Measurements from ENCODE around the gene ASPHD1.
A peak's percentile ranks its signal among the peaks of the same experiment; 100 is the strongest.

The ASPHD1 gene

DNA sequence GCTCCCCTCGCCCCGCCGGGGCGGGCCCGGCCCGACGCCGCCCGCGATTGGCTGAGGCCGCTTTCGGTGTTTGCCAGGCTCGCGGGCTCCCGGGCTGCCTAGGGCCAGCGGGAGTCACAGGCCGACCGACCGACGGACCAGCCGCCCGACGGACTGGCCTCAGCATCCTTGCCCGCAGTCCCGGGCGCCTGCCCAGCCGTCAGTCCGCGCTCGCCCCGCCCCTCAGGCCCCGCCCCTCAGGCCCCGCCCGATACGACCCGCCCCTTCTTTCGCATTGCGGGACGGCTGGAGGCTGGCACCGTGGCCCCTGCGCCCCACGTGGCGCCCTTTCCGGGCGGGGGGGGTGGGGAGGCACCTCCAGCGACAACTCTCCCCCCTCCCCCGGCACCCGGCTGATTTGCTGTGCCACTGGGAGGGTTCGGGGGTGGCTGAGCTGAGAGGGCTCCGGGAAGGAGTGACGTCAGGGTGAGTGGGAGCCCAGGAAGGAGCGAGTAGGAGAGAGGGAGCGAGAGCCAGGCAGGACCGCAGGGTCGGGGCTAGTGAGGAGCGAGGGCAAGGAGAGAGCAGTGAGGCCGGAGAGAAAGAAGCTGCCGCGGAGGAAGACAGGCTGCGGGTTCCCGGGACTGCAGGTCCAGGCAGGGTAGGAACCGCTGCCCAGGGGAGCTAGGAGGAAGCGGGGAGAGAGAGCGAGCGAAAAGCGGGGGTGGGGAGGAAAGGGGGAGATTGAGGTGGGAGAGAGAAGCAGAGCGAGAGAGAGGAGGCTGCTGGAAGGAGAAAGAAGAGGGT lies at the start of gene ASPHD1:
Gene ASPHD1, plus strand, starts transcription at position 387 of the 786 bp plus-strand sequence. CDS start 484 bp downstream, outside the sequence.
- peak; percentile 84 to 91 for DNase-seq (ENCODE audit: low read depth in 1 of 2, low spot score in 1 of 2)
- in situ Hi-C loops (cut with HindIII; ENCODE audit: low pct_unique_long_range_greater_than_20kb, low sequenced_read_pairs): no loop called here
- TF ChIP-seq JUND (IDR thresholded peaks at IDR 0.05; ENCODE audit: low read depth): no peak

DNA sequence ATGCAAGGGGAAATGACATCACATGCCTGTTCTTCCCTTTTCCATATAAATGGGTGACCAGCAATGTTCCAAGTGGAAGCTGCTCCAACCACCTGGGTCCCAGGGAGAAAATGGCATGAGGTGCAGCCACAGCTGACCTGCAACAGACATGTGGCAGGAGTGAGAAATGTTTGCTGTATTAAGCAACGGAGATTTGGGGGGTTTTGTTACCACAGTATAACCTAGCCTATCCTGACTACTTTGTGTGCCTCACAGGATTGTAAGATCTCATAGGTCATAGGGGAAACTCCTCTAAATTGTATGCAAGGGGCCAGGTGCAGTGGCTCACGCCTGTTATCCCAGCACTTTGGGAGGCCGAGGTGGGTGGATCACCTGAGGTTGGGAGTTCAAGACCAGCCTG lies 49.3 kb upstream of the ASPHD1 start:
- in situ Hi-C loops (cut with HindIII; ENCODE audit: low pct_unique_long_range_greater_than_20kb, low sequenced_read_pairs): no loop called here
- TF ChIP-seq JUND (IDR thresholded peaks at IDR 0.05; ENCODE audit: low read depth): no peak

GRCh38 chr16:29852654-29853053 lies 47.6 kb upstream of the ASPHD1 start:
- no peak for DNase-seq (ENCODE audit: low read depth in 1 of 2, low spot score in 1 of 2)
- TF ChIP-seq JUND (IDR thresholded peaks at IDR 0.05; ENCODE audit: low read depth): no peak
- in situ Hi-C loops (cut with HindIII; ENCODE audit: low pct_unique_long_range_greater_than_20kb, low sequenced_read_pairs): no loop called here

More for the DNA sequence above, 49.3 kb upstream of the ASPHD1 start:
- no peak for DNase-seq (ENCODE audit: low read depth in 1 of 2, low spot score in 1 of 2)

- in situ Hi-C loops (cut with HindIII; ENCODE audit: low pct_unique_long_range_greater_than_20kb, low sequenced_read_pairs): no loop called here
- no peak for DNase-seq (ENCODE audit: low read depth in 1 of 2, low spot score in 1 of 2)
- no peak for TF ChIP-seq JUND (IDR thresholded peaks at IDR 0.05; ENCODE audit: low read depth)
These were observed 45.7 kb upstream of the ASPHD1 start for GRCh38 chr16:29854520-29855100.

GRCh38 chr16:29857133-29857760 lies 43.0 kb upstream of the ASPHD1 start:
- DNase-seq (ENCODE audit: low read depth in 1 of 2, low spot score in 1 of 2): no peak
- TF ChIP-seq JUND (IDR thresholded peaks at IDR 0.05; ENCODE audit: low read depth): no peak
- in situ Hi-C loops (cut with HindIII; ENCODE audit: low pct_unique_long_range_greater_than_20kb, low sequenced_read_pairs): no loop called here

GRCh38 chr16:29858149-29858849 lies 42.0 kb upstream of the ASPHD1 start:
- TF ChIP-seq JUND (IDR thresholded peaks at IDR 0.05; ENCODE audit: low read depth): no peak
- in situ Hi-C loops (cut with HindIII; ENCODE audit: low pct_unique_long_range_greater_than_20kb, low sequenced_read_pairs): no loop called here
- DNase-seq (ENCODE audit: low read depth in 1 of 2, low spot score in 1 of 2): no peak

- no peak for DNase-seq (ENCODE audit: low read depth in 1 of 2, low spot score in 1 of 2)
- in situ Hi-C loops (cut with HindIII; ENCODE audit: low pct_unique_long_range_greater_than_20kb, low sequenced_read_pairs): no loop called here
- no peak for TF ChIP-seq JUND (IDR thresholded peaks at IDR 0.05; ENCODE audit: low read depth)
These were observed 41.3 kb upstream of the ASPHD1 start for GRCh38 chr16:29858974-29859373.

- TF ChIP-seq JUND (IDR thresholded peaks at IDR 0.05; ENCODE audit: low read depth): no peak
- in situ Hi-C loops (cut with HindIII; ENCODE audit: low pct_unique_long_range_greater_than_20kb, low sequenced_read_pairs): no loop called here
- no peak for DNase-seq (ENCODE audit: low read depth in 1 of 2, low spot score in 1 of 2)
These were observed 40.1 kb upstream of the ASPHD1 start for GRCh38 chr16:29860218-29860617.

DNA sequence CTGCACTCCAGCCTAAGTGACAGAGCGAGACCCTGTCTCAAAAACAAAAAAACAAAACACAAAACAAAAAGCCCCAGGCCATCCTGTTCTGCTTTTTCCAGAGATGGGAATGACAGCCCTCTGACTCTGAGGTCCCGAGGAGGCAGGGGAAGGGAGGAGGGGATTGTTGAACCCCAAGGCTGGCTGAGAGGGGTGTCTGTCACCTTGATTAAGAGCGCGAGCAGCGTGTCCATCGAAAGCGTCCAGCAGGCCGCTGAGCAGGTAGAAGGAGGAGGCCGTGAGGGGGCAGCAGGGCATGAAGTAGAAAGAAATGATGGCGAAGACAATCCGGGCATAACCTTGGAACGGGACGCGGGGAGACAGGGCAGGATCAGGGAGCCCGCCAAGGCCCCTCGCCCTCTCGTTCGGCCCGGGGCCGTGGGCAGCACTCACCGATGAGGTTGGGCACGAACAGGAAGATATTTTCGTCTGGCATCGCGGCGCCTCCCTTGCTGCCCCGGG lies 37.9 kb upstream of the ASPHD1 start:
- in situ Hi-C loops (cut with HindIII; ENCODE audit: low pct_unique_long_range_greater_than_20kb, low sequenced_read_pairs): no loop called here
- DNase-seq (ENCODE audit: low read depth in 1 of 2, low spot score in 1 of 2): peak in 1 of 2 experiments; percentile 50
- TF ChIP-seq JUND (IDR thresholded peaks at IDR 0.05; ENCODE audit: low read depth): no peak

GRCh38 chr16:29862884-29863668 lies 37.2 kb upstream of the ASPHD1 start, which contains the start of gene CDIPT:
TSS of gene CDIPT (minus strand) at chr16:29863226. CDS start at chr16:29862857, 369 bp downstream.
- in situ Hi-C loops (cut with HindIII; ENCODE audit: low pct_unique_long_range_greater_than_20kb, low sequenced_read_pairs): no loop called here

GRCh38 chr16:29863669-29863984 lies 36.7 kb upstream of the ASPHD1 start:
- no peak for TF ChIP-seq JUND (IDR thresholded peaks at IDR 0.05; ENCODE audit: low read depth)
- in situ Hi-C loops (cut with HindIII; ENCODE audit: low pct_unique_long_range_greater_than_20kb, low sequenced_read_pairs): no loop called here
- DNase-seq (ENCODE audit: low read depth in 1 of 2, low spot score in 1 of 2): no peak

More at GRCh38 chr16:29862884-29863668, 37.2 kb upstream of the ASPHD1 start, which contains the start of gene CDIPT:
- peak; percentile 70 for TF ChIP-seq JUND (IDR thresholded peaks at IDR 0.05; ENCODE audit: low read depth)
- peak; percentile 75 to 99 for DNase-seq (ENCODE audit: low read depth in 1 of 2, low spot score in 1 of 2)

DNA sequence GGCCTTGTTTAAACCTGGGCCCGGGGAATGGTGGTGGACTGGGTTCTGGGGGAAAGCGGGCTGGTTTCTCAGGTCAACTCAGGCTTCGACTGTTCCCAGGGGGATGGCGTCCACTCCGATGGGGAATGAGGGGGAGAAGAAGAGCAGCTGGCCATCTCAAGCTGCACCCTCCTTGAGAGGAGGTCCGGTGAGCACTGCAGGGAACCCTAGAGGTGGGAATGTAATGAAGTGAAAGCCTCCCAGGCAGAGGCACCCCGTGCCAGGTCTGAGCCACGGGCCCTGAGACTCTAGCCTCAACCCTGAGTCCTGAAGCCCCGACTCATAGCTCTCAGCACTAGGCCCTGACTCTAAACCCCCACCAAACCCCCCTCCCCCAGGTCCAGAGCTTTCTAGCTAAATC lies 36.1 kb upstream of the ASPHD1 start:
- TF ChIP-seq JUND (IDR thresholded peaks at IDR 0.05; ENCODE audit: low read depth): no peak
- no peak for DNase-seq (ENCODE audit: low read depth in 1 of 2, low spot score in 1 of 2)
- in situ Hi-C loops (cut with HindIII; ENCODE audit: low pct_unique_long_range_greater_than_20kb, low sequenced_read_pairs): no loop called here
